Kidney epithelial cell (primary cell): ENCODE results near the gene DDX5. TPM values are rescaled to one million over a fixed set of nuclear protein-coding genes. Genes with fewer than 3 reads are reported as not detected.

ENCODE experiments used
- DNase-seq: peaks from one replicate; pipeline ENCODE4 v3.0.0-alpha.2; 2010; ENCODE audit warnings: low read depth
- H3K27me3 ChIP-seq: 2 replicates; pipeline ENCODE4 v1.6.0; 2011; ENCODE audit warnings: low read length; ENCODE audit not compliant: control insufficient read depth, insufficient read depth
- H3K36me3 ChIP-seq: 2 replicates; pipeline ENCODE4 v1.5.1; 2011; ENCODE audit warnings: low read length; ENCODE audit not compliant: control insufficient read depth, insufficient read depth
- H3K4me3 ChIP-seq: 2 replicates; pipeline ENCODE4 v1.5.1; 2011; ENCODE audit warnings: low read depth, mild to moderate bottlenecking, control low read depth, low read length
- CTCF ChIP-seq: IDR thresholded peaks from 2 replicates; pipeline ENCODE4 v1.5.1; 2011; ENCODE audit warnings: mild to moderate bottlenecking, moderate library complexity, low read length, control low read depth, inconsistent platforms; ENCODE audit not compliant: insufficient read depth, poor library complexity, severe bottlenecking
- total RNA-seq: library from RNA; depleted of rRNA; stranded (reverse); fragments of >200 nt; gene quantifications from 2 replicates; pipeline ENCODE4 v1.2.3, GENCODE V29; 2015

Gene DDX5
- total RNA-seq, 1 donor from 2014 or later, result 1,044 TPM

DNA sequence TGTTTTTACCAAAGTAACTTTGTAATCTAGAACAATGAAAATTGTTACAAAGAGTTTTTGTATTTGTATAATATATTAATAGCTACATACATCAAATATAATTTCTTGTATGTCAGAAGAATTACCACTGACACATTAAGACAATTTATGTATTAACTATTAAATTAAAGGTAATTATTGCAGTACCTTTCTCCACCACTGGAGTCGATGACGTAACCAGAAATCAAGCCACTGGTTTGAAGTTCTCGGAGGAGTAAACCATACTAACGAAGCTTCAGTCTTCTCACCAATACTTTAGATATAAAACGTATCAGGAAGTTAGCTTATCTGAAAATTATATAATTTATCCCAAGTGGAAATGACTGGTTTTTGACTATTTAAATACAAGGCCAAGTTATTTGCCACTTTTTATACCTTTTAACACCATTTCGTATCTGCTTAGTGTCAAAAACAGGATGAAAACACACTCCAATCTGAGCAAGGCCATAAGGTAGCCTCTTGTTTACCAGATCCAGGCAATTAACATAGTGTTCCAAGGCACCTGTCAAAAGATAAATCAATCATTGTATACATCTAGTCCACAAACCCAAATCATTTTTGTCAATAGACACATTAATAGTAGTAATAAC, 13.5 kb downstream of the DDX5 start:
- TF ChIP-seq CTCF, result peak; percentile 40
- DNase-seq, result no peak
- Histone ChIP-seq H3K27me3 (no peaks in the 10 kb centered on the region), H3K36me3 (no peaks in the 10 kb centered on the region), H3K4me3 (no peak overlapping the region)

- H3K27me3 ChIP-seq, result no peaks in the 10 kb centered on the region
- H3K4me3 ChIP-seq, result no peak overlapping the region
- DNase-seq, result peak; percentile 37
- TF ChIP-seq CTCF, result no peak
- H3K36me3 ChIP-seq, result no peaks in the 10 kb centered on the region
Measured at GRCh38 chr17:64491994-64492393, 14.1 kb downstream of the DDX5 start.

GRCh38 chr17:64491034-64491860, 14.8 kb downstream of the DDX5 start:
- H3K27me3 ChIP-seq, result no peaks in the 10 kb centered on the region
- no peaks in the 10 kb centered on the region for H3K36me3 ChIP-seq
- no peak overlapping the region for H3K4me3 ChIP-seq
- peak; percentile 57 for TF ChIP-seq CTCF
- no peak for DNase-seq

GRCh38 chr17:64488301-64488700, 17.8 kb downstream of the DDX5 start:
- peaks cover 1% of the 10 kb centered on the region for H3K36me3 ChIP-seq
- no peaks in the 10 kb centered on the region for H3K27me3 ChIP-seq
- no peak for TF ChIP-seq CTCF
- no peak for DNase-seq
- no peak overlapping the region for H3K4me3 ChIP-seq

GRCh38 chr17:64484380-64484779, 21.7 kb downstream of the DDX5 start:
- DNase-seq, result no peak
- Histone ChIP-seq H3K27me3 (no peaks in the 10 kb centered on the region), H3K4me3 (no peak overlapping the region), H3K36me3 (peaks cover 1% of the 10 kb centered on the region)
- no peak for TF ChIP-seq CTCF
